Effector memory CD4-positive, alpha-beta T cell (primary cell): ENCODE data around the gene ERBB4.

Source experiments
- DNase-seq, 3 donors: peaks; one replicate each; pipeline ENCODE4 v3.0.0-alpha.2; 2020
- H3K27ac ChIP-seq: 2 replicates; pipeline ENCODE4 v1.7.0; 2013; ENCODE audit warnings: mild to moderate bottlenecking, low read length, moderate library complexity; ENCODE audit not compliant: insufficient read depth, poor library complexity, severe bottlenecking
- H3K27me3 ChIP-seq: replicated peaks from 2 replicates; pipeline ENCODE4 v1.7.0; 2013; ENCODE audit warnings: mild to moderate bottlenecking, low read length; ENCODE audit not compliant: insufficient read depth, control insufficient read depth, poor library complexity, severe bottlenecking
- H3K36me3 ChIP-seq: 2 replicates; pipeline ENCODE4 v1.7.0; 2013; ENCODE audit warnings: mild to moderate bottlenecking, low read length, moderate library complexity; ENCODE audit not compliant: control insufficient read depth, insufficient read depth
- H3K4me1 ChIP-seq: 2 replicates; pipeline ENCODE4 v1.7.0; 2013; ENCODE audit warnings: low read length, mild to moderate bottlenecking; ENCODE audit not compliant: control insufficient read depth, insufficient read depth, poor library complexity, severe bottlenecking
- H3K4me3 ChIP-seq: 2 replicates; pipeline ENCODE4 v1.7.0; 2013; ENCODE audit warnings: low read length, low read depth, mild to moderate bottlenecking; ENCODE audit not compliant: insufficient read depth, poor library complexity, severe bottlenecking
- H3K9me3 ChIP-seq: 2 replicates; pipeline ENCODE4 v1.7.0; 2013; ENCODE audit warnings: mild to moderate bottlenecking, low read length, moderate library complexity; ENCODE audit not compliant: control insufficient read depth

The ERBB4 gene

DNA sequence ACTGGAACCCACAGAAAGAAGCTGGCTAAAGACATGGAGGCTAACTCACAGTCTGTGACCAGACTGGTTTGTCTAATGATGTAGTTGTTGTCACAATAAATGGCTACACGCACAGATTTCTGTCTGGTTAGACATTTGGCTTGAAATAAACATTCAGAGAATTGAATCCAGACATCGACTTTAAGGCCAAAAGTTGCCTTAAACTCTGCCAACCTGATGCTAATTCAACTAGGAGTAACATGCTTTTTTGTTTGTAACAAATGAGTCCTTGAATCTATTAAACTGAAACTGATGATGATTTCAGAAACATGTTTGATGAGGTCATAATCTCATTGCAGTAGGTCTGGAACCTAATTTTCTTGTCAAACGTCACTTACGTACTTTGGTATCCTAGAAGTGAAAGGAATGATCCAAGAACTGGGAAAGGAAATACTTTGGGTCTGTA is 123.8 kb downstream of the ERBB4 start:
- Histone ChIP-seq H3K9me3 (no peaks in the 10 kb centered on the region), H3K4me3 (no peak overlapping the region), H3K27ac (no peak overlapping the region), H3K36me3 (no peaks in the 10 kb centered on the region), H3K4me1 (no peaks in the 10 kb centered on the region), H3K27me3 (no peaks in the 10 kb centered on the region)
- no peak for DNase-seq

DNA sequence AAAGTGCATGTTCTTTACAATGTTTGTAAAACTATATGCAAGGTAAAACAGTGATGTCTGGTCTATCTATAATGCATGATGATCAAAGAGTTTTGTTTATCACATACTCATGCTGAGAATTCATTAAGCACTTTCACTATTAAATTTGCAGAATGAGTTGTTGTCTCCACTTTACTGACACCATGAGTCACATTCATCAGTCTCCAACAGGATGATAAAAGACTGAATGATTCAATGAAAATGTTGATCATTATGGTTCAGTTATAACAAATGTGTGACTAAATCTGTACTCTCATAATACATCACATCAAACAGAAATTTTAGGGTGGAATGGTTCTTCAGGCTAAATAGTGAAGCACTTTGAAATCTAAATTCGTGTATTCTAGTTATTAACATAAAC is 129.0 kb downstream of the ERBB4 start:
- H3K27me3 ChIP-seq, result no peaks in the 10 kb centered on the region
- no peaks in the 10 kb centered on the region for H3K4me1 ChIP-seq
- no peaks in the 10 kb centered on the region for H3K9me3 ChIP-seq
- no peak overlapping the region for H3K27ac ChIP-seq
- no peaks in the 10 kb centered on the region for H3K36me3 ChIP-seq
- no peak overlapping the region for H3K4me3 ChIP-seq
- no peak for DNase-seq

DNA sequence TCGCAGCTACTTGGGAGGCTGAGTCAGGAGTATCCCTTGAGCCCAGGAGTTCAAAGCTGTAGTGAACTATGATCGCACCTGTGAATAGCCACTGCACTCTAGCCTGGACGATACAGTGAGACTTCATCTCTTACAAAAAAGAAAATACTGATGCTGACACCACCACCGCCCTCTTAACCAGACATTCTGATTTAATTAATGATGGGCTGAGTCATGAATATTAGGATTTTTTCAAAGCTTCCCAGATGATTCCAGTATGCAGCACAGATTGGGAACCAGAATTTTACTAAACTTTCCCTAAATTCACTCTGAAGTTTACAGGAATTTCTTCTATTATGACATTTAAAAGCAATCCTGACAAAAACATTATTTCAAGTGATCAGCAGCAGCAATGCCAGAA is 130.1 kb downstream of the ERBB4 start:
- DNase-seq, result no peak
- Histone ChIP-seq H3K27me3 (no peaks in the 10 kb centered on the region), H3K36me3 (no peaks in the 10 kb centered on the region)

DNA sequence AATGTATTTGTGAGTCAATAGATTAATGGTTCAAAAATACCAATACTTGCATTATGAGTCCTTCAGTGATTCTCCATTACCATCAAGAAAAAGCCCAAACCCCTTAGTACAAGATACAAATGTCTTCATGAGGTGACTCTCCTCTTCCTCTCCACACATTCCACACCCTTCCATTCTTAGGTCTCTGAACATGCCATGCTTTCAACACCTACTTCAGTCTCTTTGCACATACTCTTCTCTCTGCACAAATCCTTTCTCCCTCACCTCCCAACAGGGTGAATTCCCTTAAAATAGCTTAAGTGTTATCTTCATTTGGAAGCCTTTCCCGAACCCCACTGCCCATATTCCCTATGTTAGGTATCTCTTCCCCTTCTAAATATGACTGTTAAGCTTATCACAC is 131.9 kb downstream of the ERBB4 start:
- Histone ChIP-seq H3K4me1 (no peaks in the 10 kb centered on the region), H3K27me3 (no peaks in the 10 kb centered on the region), H3K36me3 (no peaks in the 10 kb centered on the region), H3K4me3 (no peak overlapping the region), H3K9me3 (no peaks in the 10 kb centered on the region), H3K27ac (no peak overlapping the region)
- DNase-seq, result no peak

More for the DNA sequence above, 130.1 kb downstream of the ERBB4 start:
- H3K4me3 ChIP-seq, result no peak overlapping the region
- H3K27ac ChIP-seq, result no peak overlapping the region
- H3K9me3 ChIP-seq, result no peaks in the 10 kb centered on the region
- no peaks in the 10 kb centered on the region for H3K4me1 ChIP-seq

DNA sequence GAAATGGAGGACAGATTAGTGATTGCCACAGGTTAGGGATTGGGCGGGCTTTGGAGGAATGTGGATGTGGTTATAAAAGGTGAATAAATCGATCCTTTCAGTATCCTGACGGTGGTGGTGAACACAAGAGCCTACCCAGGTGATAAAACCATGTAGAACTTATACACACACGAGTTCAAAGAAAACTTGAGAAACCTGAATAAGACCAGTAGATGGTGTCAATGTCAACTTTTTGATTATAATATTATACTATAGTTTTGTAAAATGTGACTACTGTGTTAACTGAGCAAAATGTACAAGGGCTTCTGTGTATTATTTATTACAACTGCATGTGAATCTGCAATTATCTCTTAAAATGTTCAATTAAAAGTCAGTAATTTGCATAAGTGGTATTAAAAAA is 136.3 kb downstream of the ERBB4 start:
- Histone ChIP-seq H3K27me3 (no peaks in the 10 kb centered on the region), H3K4me3 (no peak overlapping the region), H3K27ac (no peak overlapping the region), H3K36me3 (no peaks in the 10 kb centered on the region), H3K9me3 (no peaks in the 10 kb centered on the region), H3K4me1 (no peaks in the 10 kb centered on the region)
- no peak for DNase-seq

DNA sequence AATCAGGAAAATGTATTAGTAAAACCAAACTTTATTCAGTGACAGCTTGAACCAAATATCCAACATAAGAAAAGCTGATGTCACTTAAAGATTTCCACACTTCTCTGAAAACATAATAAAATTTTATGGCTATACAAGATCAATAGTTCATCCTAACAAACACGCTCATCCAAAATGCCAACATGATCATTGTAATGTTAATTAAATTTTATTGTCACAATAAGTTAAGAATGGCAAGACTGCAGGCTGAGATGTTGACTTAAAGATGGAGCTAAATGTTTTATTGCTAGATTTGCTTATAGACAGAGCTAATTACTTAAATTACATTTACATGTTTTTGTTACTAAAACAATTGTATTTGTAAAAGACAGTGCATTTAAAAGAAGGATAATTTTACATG is 140.3 kb downstream of the ERBB4 start:
- Histone ChIP-seq H3K4me3 (no peak overlapping the region), H3K27ac (no peak overlapping the region), H3K27me3 (no peaks in the 10 kb centered on the region), H3K9me3 (no peaks in the 10 kb centered on the region), H3K36me3 (no peaks in the 10 kb centered on the region), H3K4me1 (no peaks in the 10 kb centered on the region)
- DNase-seq, result no peak

DNA sequence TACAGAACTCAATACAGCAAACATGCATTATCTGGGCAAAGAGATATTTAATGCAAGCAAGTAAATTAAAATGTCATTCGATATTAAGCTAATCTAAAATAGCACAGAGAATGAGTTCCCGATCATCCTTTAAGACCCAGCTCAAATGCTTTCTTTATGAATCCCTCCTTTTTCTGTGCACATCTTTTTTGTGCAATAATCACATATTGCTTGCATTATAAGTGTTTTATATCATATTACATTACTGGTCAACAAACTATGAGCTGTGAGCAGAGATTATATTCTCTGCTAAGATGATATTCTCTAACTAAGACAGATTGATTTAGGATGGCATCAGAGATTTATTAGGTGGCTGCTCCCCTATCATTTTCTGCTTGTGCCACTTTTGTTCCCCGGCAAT is 146.1 kb downstream of the ERBB4 start:
- Histone ChIP-seq H3K9me3 (no peaks in the 10 kb centered on the region), H3K36me3 (no peaks in the 10 kb centered on the region), H3K4me1 (no peaks in the 10 kb centered on the region), H3K27ac (no peak overlapping the region), H3K4me3 (no peak overlapping the region), H3K27me3 (no peaks in the 10 kb centered on the region)
- no peak for DNase-seq

DNA sequence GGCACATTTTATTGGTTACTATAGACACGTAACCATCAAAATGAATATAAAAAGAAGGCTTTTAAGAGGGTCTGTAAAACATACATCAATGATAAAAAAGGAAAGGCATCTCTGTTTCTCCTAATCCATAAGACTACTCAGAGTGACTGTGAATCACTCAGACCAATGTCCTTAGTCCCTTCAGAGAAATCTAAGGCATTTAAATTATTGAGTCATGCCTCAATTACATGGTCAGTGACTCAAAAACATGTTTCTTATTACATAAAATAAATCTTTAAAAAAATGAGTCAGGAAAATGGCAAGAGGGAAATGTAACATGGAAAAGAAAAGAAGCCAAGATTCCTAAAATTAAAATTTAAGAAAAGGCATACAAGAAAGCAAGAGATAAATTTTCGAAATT is 146.6 kb downstream of the ERBB4 start:
- no peak for DNase-seq

DNA sequence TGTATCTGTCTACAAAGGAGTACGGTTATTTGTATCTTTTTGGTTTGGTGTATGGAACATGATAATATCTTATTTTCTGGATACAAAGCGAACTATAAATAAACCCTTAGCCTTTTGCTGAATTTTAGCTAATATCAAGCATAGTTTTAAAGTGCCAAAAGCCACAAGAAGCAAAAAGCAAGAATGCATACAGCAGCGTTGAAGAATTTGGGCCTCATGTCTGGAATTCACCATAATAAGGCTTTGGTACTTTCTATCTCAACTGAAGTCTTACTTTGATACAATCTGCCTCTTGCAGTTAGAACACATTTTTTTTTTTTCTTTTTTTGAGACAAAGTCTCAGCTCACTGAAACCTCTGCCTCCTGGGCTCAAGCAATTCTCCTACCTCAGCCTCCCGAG is 151.5 kb downstream of the ERBB4 start:
- no peak overlapping the region for H3K27ac ChIP-seq
- no peak for DNase-seq

More for the DNA sequence above, 146.6 kb downstream of the ERBB4 start:
- Histone ChIP-seq H3K27me3 (no peaks in the 10 kb centered on the region), H3K4me1 (no peaks in the 10 kb centered on the region), H3K4me3 (no peak overlapping the region), H3K27ac (no peak overlapping the region), H3K9me3 (no peaks in the 10 kb centered on the region), H3K36me3 (no peaks in the 10 kb centered on the region)

DNA sequence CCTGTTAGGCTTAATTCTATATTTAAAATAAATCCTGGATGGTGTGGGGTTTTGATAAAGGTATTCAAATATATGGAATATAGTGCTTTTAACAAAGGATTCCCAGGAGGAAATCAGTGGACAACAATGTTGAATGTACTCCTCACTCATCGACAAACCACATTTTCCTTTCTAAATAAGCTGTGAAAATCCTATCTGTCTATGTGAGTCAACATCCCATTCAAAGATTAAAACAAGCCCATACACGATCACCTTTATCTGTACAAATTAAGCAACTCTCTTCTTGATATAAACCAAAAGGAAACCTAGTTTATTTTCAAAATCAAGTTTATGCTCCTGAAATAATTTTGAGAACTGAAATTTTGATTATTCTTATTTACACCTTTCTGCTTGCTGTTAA is 153.4 kb downstream of the ERBB4 start:
- Histone ChIP-seq H3K4me3 (no peak overlapping the region), H3K27me3 (no peaks in the 10 kb centered on the region), H3K9me3 (no peaks in the 10 kb centered on the region), H3K4me1 (no peaks in the 10 kb centered on the region), H3K36me3 (no peaks in the 10 kb centered on the region), H3K27ac (no peak overlapping the region)
- no peak for DNase-seq

More for the DNA sequence above, 151.5 kb downstream of the ERBB4 start:
- no peaks in the 10 kb centered on the region for H3K36me3 ChIP-seq
- no peak overlapping the region for H3K4me3 ChIP-seq
- H3K9me3 ChIP-seq, result no peaks in the 10 kb centered on the region
- H3K4me1 ChIP-seq, result no peaks in the 10 kb centered on the region
- H3K27me3 ChIP-seq, result no peaks in the 10 kb centered on the region

DNA sequence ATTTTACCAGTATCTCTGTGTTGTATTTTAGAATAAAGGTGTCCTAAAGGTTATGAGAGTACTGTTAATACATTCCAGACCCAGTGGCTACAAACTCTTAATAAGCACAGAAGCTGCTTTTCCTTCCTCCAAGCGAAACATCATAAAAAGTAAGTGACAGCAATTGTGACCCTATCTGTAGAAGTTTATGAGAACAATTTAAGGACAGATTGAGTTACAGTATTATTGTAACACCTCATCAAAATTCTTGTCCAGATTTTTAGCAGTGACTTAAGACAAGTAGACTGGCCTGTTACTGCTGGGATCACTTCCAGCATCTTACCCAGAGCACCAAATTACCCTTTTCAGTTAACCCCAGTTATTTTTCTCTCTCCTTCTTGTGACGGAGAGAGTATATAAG is 154.6 kb downstream of the ERBB4 start:
- Histone ChIP-seq H3K36me3 (no peaks in the 10 kb centered on the region), H3K4me3 (no peak overlapping the region), H3K27ac (no peak overlapping the region), H3K4me1 (no peaks in the 10 kb centered on the region), H3K27me3 (no peaks in the 10 kb centered on the region), H3K9me3 (no peaks in the 10 kb centered on the region)
- DNase-seq, result no peak
